Ascending aorta (tissue), 2 donors: ENCODE data around the gene SHISA6. TPM values are rescaled to one million over a fixed set of nuclear protein-coding genes. Genes with fewer than 3 reads are reported as not detected.
"Not testable (repeated sequence)": the region's sequence is repeated elsewhere in the genome, so short reads cannot be mapped to it uniquely, and the experiment has no call there.

Source experiments
- DNase-seq, 2 donors: peaks; one replicate each; pipeline ENCODE4 v3.0.0-alpha.2; 2019; ENCODE audit warnings: low spot score in 2 of 2
- H3K27ac ChIP-seq, 2 donors: fragments of 200-600 bp; sonication (generic); one replicate each; pipeline ENCODE4 v1.5.1; 2016 to 2017; ENCODE audit warnings: mild to moderate bottlenecking in 1 of 2
- H3K27me3 ChIP-seq: fragments of 200-600 bp; sonication (generic); one replicate; pipeline ENCODE4 v1.5.1; 2017
- H3K36me3 ChIP-seq, 2 donors: fragments of 200-600 bp; sonication (generic); one replicate each; pipeline ENCODE4 v1.5.1; 2016
- H3K4me1 ChIP-seq, 2 donors: fragments of 200-600 bp; sonication (generic); one replicate each; pipeline ENCODE4 v1.5.1; 2016 to 2017; ENCODE audit warnings: mild to moderate bottlenecking in 1 of 2
- H3K4me3 ChIP-seq, 2 donors: fragments of 200-600 bp; sonication (generic); one replicate each; pipeline ENCODE4 v1.5.1; 2016 to 2017; ENCODE audit warnings: mild to moderate bottlenecking in 1 of 2
- H3K9me3 ChIP-seq, 2 donors: fragments of 200-600 bp; sonication (generic); one replicate each; pipeline ENCODE4 v1.5.1; 2016
- intact Hi-C: fragments of 100-400 bp; cut with DNase I; formaldehyde crosslinking; loops from one replicate; pipeline ENCODE4 v1.15.1; 2023
- total RNA-seq: library from RNA; depleted of rRNA; stranded (reverse); fragments of >200 nt; gene quantifications from one replicate; pipeline ENCODE4 v1.1.0, GENCODE V29; 2016
- TF ChIP-seq, protein P1 (sequence below), 3 experiments: fragments of 200-600 bp in 2 of 3; fragments of 450-650 bp in 1 of 3; sonication (generic) in 2 of 3; IDR thresholded peaks; one replicate each; pipeline ENCODE4 v1.5.1; 2016 to 2019; ENCODE audit warnings: antibody characterized with exemption in 3 of 3, mild to moderate bottlenecking in 1 of 3, moderate library complexity in 1 of 3

The SHISA6 gene
- total RNA-seq, 1 donor from 2014 or later: 0.11 TPM

DNA sequence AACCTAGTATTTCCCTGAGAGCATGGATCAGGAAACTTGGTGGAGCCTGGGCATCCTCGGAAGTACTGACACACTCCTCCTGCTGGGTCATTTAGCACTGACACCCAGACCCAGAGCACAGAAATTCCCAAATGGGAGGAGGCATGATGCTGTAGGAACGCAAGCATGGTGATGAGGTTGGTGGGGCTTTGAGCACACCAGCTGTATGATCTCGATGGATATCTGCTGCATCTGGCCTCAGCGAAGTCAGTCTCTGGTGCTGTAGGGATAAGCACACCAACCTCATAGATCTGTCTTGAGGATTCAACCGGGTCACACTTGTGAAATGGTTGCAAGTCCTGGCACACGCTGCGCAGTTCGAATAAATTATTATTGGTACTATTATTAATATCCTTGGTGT lies 52.5 kb downstream of the SHISA6 start:
- intact Hi-C loops: no loop called here
- TF ChIP-seq, protein P1, sequence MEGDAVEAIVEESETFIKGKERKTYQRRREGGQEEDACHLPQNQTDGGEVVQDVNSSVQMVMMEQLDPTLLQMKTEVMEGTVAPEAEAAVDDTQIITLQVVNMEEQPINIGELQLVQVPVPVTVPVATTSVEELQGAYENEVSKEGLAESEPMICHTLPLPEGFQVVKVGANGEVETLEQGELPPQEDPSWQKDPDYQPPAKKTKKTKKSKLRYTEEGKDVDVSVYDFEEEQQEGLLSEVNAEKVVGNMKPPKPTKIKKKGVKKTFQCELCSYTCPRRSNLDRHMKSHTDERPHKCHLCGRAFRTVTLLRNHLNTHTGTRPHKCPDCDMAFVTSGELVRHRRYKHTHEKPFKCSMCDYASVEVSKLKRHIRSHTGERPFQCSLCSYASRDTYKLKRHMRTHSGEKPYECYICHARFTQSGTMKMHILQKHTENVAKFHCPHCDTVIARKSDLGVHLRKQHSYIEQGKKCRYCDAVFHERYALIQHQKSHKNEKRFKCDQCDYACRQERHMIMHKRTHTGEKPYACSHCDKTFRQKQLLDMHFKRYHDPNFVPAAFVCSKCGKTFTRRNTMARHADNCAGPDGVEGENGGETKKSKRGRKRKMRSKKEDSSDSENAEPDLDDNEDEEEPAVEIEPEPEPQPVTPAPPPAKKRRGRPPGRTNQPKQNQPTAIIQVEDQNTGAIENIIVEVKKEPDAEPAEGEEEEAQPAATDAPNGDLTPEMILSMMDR (IDR thresholded peaks at IDR 0.05): no peak
- DNase-seq: no peak
- Histone ChIP-seq H3K4me3 (no peak overlapping the region), H3K27me3 (no peaks in the 10 kb centered on the region), H3K4me1 (no peaks in the 10 kb centered on the region), H3K36me3 (no peaks in the 10 kb centered on the region), H3K9me3 (no peaks in the 10 kb centered on the region), H3K27ac (no peak overlapping the region)

DNA sequence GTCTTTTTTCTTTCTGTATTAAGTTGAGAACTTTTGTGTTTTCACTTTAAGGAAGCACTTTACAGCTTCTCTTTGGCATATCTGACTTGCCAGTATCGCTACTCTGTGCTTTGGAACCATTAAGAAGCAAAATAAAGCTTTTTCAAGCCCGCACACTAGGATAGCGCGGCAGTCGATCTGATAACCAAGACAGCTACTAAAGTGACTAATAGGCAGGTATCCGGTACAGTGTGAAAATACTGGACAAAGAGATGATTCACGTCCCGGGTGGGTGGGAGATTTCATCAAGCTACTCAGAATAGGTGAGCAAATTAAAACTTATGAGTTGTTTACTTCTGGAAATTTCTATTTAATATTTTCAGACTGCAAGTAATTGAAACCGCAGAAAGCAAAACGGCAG lies 53.8 kb downstream of the SHISA6 start:
- Histone ChIP-seq H3K36me3 (no peaks in the 10 kb centered on the region), H3K4me3 (no peak overlapping the region), H3K27me3 (no peaks in the 10 kb centered on the region), H3K9me3 (no peaks in the 10 kb centered on the region), H3K27ac (no peak overlapping the region), H3K4me1 (no peaks in the 10 kb centered on the region)
- TF ChIP-seq, protein P1 (IDR thresholded peaks at IDR 0.05): no peak
- intact Hi-C loops: no loop called here
- DNase-seq: no peak

DNA sequence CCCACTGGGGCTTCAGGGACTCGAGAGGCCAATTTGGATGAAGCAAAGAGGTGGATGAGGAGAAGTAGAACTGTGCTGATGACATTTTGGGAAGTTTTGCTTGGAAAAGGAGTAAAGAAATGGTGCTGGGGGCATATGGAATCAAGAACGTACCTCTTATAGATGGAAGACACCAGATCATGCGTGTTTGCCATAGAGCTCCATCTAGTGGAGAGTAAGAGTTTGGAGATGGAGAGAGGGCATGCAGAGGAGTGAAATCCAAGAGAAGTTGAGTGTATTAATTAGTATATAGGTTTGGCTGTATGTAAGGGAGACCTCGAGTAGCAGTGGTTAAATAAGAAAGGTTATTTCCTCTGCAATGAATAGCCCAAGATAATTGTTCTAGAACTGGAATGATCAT lies 56.0 kb downstream of the SHISA6 start:
- H3K27ac ChIP-seq: no peak overlapping the region
- H3K27me3 ChIP-seq: no peaks in the 10 kb centered on the region
- TF ChIP-seq, protein P1 (IDR thresholded peaks at IDR 0.05): no peak
- H3K9me3 ChIP-seq: no peaks in the 10 kb centered on the region
- H3K36me3 ChIP-seq: no peaks in the 10 kb centered on the region
- DNase-seq: no peak
- no peaks in the 10 kb centered on the region for H3K4me1 ChIP-seq
- intact Hi-C loops: no loop called here
- H3K4me3 ChIP-seq: no peak overlapping the region

DNA sequence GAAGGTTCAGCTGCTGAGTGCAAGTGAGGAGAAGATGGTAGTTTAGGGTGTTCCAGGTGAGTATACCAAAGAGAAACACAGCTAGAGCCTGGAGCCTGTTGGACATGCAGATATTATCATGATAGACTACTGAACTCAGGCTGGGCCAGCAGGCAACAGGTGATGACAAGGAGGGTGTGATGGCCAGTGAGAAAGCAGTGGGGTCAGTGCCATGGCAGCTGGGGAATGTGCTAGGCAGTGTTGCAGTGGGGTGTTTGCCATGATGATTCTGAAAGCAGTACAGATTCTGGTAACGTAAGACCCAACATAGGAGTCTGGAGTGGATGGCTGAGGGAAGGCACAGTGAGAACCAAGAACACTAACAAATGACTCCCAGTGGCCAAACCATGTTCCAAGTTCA lies 57.4 kb downstream of the SHISA6 start:
- H3K27me3 ChIP-seq: no peaks in the 10 kb centered on the region
- H3K4me1 ChIP-seq: no peaks in the 10 kb centered on the region
- TF ChIP-seq, protein P1 (IDR thresholded peaks at IDR 0.05): no peak
- H3K27ac ChIP-seq: no peak overlapping the region
- H3K4me3 ChIP-seq: no peak overlapping the region
- no peak for DNase-seq
- H3K36me3 ChIP-seq: no peaks in the 10 kb centered on the region
- intact Hi-C loops: no loop called here
- H3K9me3 ChIP-seq: no peaks in the 10 kb centered on the region

DNA sequence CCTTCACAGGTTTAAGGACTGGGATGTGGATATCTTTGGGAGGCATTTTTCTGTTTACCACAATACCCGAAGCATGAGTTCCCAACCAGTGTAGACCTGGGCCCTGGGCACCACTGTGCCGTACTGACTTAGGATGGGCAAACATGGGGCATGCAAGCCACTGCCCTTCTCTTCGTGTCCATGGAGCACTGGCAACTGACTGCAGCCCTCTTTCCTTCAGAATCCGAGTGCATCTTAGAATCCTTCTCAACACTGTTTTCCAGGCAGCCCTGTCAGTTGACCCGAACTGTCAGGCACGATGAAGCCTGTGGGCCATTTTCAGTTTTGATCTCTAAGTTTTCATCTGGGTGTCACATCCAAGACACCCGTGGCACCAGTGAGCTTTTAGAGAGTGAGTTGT lies 59.2 kb downstream of the SHISA6 start:
- Histone ChIP-seq H3K36me3 (no peaks in the 10 kb centered on the region), H3K4me1 (no peaks in the 10 kb centered on the region), H3K27ac (no peak overlapping the region), H3K27me3 (no peaks in the 10 kb centered on the region), H3K9me3 (no peaks in the 10 kb centered on the region), H3K4me3 (no peak overlapping the region)
- intact Hi-C loops: no loop called here
- TF ChIP-seq, protein P1 (IDR thresholded peaks at IDR 0.05): no peak
- DNase-seq: no peak

DNA sequence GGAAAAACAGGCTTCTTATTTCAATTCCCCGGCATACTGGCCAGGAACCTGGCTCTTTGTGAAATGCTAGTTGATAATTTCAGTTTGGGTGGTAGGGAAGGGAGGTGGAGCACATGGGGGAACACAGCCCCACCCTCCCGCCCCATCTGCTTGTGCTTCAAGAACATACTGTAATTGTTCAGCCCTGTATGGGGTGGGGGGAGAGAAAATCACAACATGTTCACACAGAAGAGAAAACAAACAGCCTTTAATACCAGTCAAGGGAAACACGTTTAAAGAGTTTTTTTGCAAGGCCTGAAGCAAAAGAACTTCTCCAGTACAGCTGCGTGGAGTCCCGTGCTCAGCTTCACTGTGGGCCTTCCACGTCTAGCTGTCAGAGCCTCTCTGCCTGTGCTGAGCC lies 59.7 kb downstream of the SHISA6 start:
- TF ChIP-seq, protein P1 (IDR thresholded peaks at IDR 0.05): no peak
- intact Hi-C loops: no loop called here
- Histone ChIP-seq H3K4me1 (no peaks in the 10 kb centered on the region), H3K27me3 (no peaks in the 10 kb centered on the region), H3K9me3 (no peaks in the 10 kb centered on the region), H3K27ac (no peak overlapping the region), H3K36me3 (no peaks in the 10 kb centered on the region), H3K4me3 (no peak overlapping the region)
- no peak for DNase-seq

DNA sequence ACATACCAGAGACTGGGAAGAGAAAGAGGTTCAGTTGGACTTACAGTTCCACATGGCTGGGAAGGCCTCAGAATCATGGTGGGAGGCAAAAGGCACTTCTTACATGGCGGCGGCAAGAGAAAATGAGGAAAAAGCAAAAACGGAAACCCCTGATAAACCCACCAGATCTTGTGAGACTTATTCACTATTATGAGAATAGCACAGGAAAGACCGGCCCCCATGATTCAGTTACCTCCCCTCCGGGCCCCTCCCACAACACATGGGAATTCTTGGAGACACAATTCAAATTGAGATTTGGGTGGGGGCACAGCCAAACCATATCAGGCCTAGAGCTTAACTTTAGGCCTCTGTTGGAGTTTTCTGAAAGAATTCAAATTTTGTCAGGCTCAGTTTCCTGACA lies 60.9 kb downstream of the SHISA6 start:
- H3K27ac ChIP-seq, H3K4me1 ChIP-seq, H3K27me3 ChIP-seq, H3K36me3 ChIP-seq, intact Hi-C loops, H3K9me3 ChIP-seq, DNase-seq, H3K4me3 ChIP-seq: not testable (repeated sequence)
